ENCODE results near the gene RAD51B. TPM values are rescaled to one million over a fixed set of nuclear protein-coding genes. Genes with fewer than 3 reads are reported as not detected.

RAD51B gene
- total and polyA plus RNA-seq, 7 donors, result 2.4 to 24.4 (median 7.1) TPM

DNA sequence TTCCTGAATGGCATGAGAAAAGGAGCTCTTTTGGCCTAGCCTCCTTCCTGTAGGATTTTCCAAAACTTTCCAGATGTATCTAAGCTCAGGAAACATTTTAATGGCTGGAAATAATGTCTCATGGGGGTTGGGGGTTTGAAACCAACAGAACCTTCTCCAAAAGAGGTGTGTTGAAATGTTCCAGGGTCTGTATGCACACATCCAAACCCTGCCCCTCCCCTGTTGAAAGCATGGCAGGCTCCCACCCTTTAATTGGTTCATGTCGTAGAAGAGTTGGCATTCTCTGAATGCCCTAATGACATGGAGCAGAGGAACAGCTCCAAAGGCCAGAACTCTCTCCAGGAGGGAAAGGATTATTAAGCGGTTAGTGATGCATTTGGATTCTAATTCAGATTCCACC is 620.1 kb downstream of the RAD51B start:
- H3K27me3 ChIP-seq, result no peaks in the 10 kb centered on the region
- peaks cover 0 to 27% (median 12%) of the 10 kb centered on the region in 4 donors for H3K4me1 ChIP-seq
- TF ChIP-seq CTCF (IDR thresholded peaks at IDR 0.05) (no peak), POLR2AphosphoS5 (IDR thresholded peaks at IDR 0.05) (no peak), POLR2A (IDR thresholded peaks at IDR 0.05) (no peak), EP300 (IDR thresholded peaks at IDR 0.05) (no peak)
- no peaks in the 10 kb centered on the region for H3K9me3 ChIP-seq
- 85 to 90% methylated on average over 2 of the region's 2 CpGs for WGBS, 2 donors
- H3K36me3 ChIP-seq, result no peaks in the 10 kb centered on the region
- intact Hi-C loops (cut with DNase I), result loop anchor here (5.0 kb wide), 1 partner anchor 37 kb away; no protein-coding TSS in a partner anchor
- H3K27ac ChIP-seq, result peak overlapping the region in 1 of 4 donors; percentile 28
- no peak for DNase-seq
- H3K4me3 ChIP-seq, result no peak overlapping the region

DNA sequence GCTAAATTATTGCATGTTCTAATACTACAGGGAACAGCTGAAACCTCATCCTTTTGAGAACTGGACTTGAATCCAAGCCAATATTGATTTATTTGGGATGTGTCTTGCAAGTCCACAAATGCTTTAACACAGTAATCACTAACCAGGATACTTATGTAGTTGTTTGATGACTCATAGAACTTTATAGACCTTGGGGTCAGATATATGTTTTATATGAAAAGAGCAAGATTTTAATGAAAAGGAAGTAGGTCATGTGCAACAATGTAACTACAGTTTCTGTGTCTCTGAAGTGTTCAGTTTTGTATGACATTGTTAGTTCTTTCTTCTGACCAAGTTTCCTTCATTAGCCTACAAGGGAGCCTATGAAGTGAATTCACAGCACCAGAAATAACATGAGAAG is 621.2 kb downstream of the RAD51B start:
- Histone ChIP-seq H3K27me3 (no peaks in the 10 kb centered on the region), H3K27ac (no peak overlapping the region), H3K9me3 (no peaks in the 10 kb centered on the region), H3K4me1 (peaks cover 0 to 36% (median 18%) of the 10 kb centered on the region in 4 donors), H3K36me3 (no peaks in the 10 kb centered on the region), H3K4me3 (no peak overlapping the region)
- DNase-seq, result no peak
- intact Hi-C loops (cut with DNase I), result loop anchor here (5.0 kb wide), 1 partner anchor 39 kb away; no protein-coding TSS in a partner anchor
- TF ChIP-seq POLR2AphosphoS5 (IDR thresholded peaks at IDR 0.05) (no peak), EP300 (IDR thresholded peaks at IDR 0.05) (no peak), CTCF (IDR thresholded peaks at IDR 0.05) (no peak), POLR2A (IDR thresholded peaks at IDR 0.05) (no peak)

DNA sequence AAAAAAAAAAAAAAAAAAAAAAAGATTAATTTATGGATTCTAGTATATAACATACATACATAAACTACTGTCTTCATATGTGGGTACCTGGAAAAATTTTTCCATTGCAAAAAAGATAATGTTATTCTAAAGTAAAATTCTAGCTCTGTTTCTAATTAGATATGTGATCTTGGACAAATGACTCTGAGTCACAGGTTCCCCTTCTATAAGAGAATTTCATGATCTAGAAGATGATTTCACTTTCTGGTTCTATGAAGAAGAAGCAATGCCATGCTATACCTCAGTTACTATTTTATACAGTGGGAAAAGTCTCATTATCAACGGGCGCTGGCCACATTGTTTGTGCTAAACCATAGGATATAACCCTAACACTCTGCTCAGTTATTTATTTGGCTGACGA is 622.0 kb downstream of the RAD51B start:
- Histone ChIP-seq H3K27ac (no peak overlapping the region), H3K27me3 (no peaks in the 10 kb centered on the region), H3K4me3 (no peak overlapping the region), H3K36me3 (no peaks in the 10 kb centered on the region), H3K4me1 (peaks cover 0 to 43% (median 20%) of the 10 kb centered on the region in 4 donors), H3K9me3 (no peaks in the 10 kb centered on the region)
- WGBS, 2 donors, result 53 to 74% methylated on average over 3 of the region's 3 CpGs
- intact Hi-C loops (cut with DNase I), result loop anchor here (5.0 kb wide), 1 partner anchor 39 kb away; no protein-coding TSS in a partner anchor
- no peak for TF ChIP-seq POLR2A (IDR thresholded peaks at IDR 0.05)
- no peak for TF ChIP-seq POLR2AphosphoS5 (IDR thresholded peaks at IDR 0.05)
- TF ChIP-seq CTCF (IDR thresholded peaks at IDR 0.05), result no peak
- TF ChIP-seq EP300 (IDR thresholded peaks at IDR 0.05), result no peak
- DNase-seq, result no peak

- WGBS, 2 donors, result 84 to 86% methylated on average over 9 of the region's 9 CpGs
- TF ChIP-seq POLR2A (IDR thresholded peaks at IDR 0.05), result no peak
- no peak for TF ChIP-seq EP300 (IDR thresholded peaks at IDR 0.05)
- TF ChIP-seq CTCF (IDR thresholded peaks at IDR 0.05), result no peak
- TF ChIP-seq POLR2AphosphoS5 (IDR thresholded peaks at IDR 0.05), result no peak
- H3K27me3 ChIP-seq, result no peaks in the 10 kb centered on the region
- H3K9me3 ChIP-seq, result no peaks in the 10 kb centered on the region
- H3K27ac ChIP-seq, result peak overlapping the region in 1 of 4 donors; percentile 20
- no peak for DNase-seq
- H3K4me1 ChIP-seq, result peaks cover 2 to 58% (median 32%) of the 10 kb centered on the region in 4 donors
- H3K36me3 ChIP-seq, result no peaks in the 10 kb centered on the region
- intact Hi-C loops (cut with DNase I), result loop anchor here (5.0 kb wide), 1 partner anchor 41 kb away; no protein-coding TSS in a partner anchor
- H3K4me3 ChIP-seq, result no peak overlapping the region
Observed at GRCh38 chr14:68442828-68443629, 623.5 kb downstream of the RAD51B start.
